Osteocyte (in vitro differentiated cells): ENCODE measurements around the gene ANGPT4. TPM values are rescaled to one million over a fixed set of nuclear protein-coding genes. Genes with fewer than 3 reads are reported as not detected.

Experiments
- DNase-seq: peaks from one replicate; pipeline ENCODE4 v3.0.0; 2021; ENCODE audit warnings: mixed read lengths; ENCODE audit not compliant: unreplicated experiment; ENCODE audit errors: extremely low spot score
- H3K27ac Mint-ChIP-seq: one replicate; pipeline ENCODE4 v1.8.0; 2021; ENCODE audit warnings: mild to moderate bottlenecking, mixed read lengths; ENCODE audit not compliant: unreplicated experiment
- H3K27me3 Mint-ChIP-seq: one replicate; pipeline ENCODE4 v1.8.0; 2021; ENCODE audit warnings: mixed read lengths; ENCODE audit not compliant: unreplicated experiment
- H3K36me3 Mint-ChIP-seq: one replicate; pipeline ENCODE4 v1.8.0; 2021; ENCODE audit warnings: mixed read lengths; ENCODE audit not compliant: unreplicated experiment
- H3K4me1 Mint-ChIP-seq: one replicate; pipeline ENCODE4 v1.8.0; 2021; ENCODE audit warnings: mixed read lengths; ENCODE audit not compliant: unreplicated experiment
- H3K4me3 Mint-ChIP-seq: one replicate; pipeline ENCODE4 v1.8.0; 2021; ENCODE audit warnings: mild to moderate bottlenecking, moderate library complexity, mixed read lengths; ENCODE audit not compliant: unreplicated experiment
- H3K9me3 Mint-ChIP-seq: one replicate; pipeline ENCODE4 v1.8.0; 2021; ENCODE audit warnings: mixed read lengths; ENCODE audit not compliant: unreplicated experiment
- CTCF ChIP-seq: fragments of 200-600 bp; sonication (generic); IDR thresholded peaks from 2 replicates; pipeline ENCODE4 v1.5.0; 2021; ENCODE audit warnings: antibody characterized with exemption, mild to moderate bottlenecking, moderate library complexity
- total RNA-seq: library from RNA; stranded (reverse); gene quantifications from 2 replicates; pipeline ENCODE4 v1.2.1, GENCODE V29; 2021

The ANGPT4 gene
- total RNA-seq, 1 donor from 2014 or later: not detected

- Mint-ChIP-seq H3K4me3 (no peak overlapping the region), H3K4me1 (no peaks in the 10 kb centered on the region), H3K9me3 (peaks cover 1% of the 10 kb centered on the region), H3K27ac (no peak overlapping the region), H3K36me3 (no peaks in the 10 kb centered on the region), H3K27me3 (no peaks in the 10 kb centered on the region)
- TF ChIP-seq CTCF: no peak
- no peak for DNase-seq
These were observed 24.8 kb upstream of the ANGPT4 start for GRCh38 chr20:940926-941325.

GRCh38 chr20:939606-940005 lies 23.5 kb upstream of the ANGPT4 start:
- Mint-ChIP-seq H3K27me3 (no peaks in the 10 kb centered on the region), H3K27ac (no peak overlapping the region), H3K4me1 (no peaks in the 10 kb centered on the region), H3K36me3 (no peaks in the 10 kb centered on the region), H3K4me3 (no peak overlapping the region), H3K9me3 (peaks cover 4% of the 10 kb centered on the region)
- no peak for DNase-seq
- TF ChIP-seq CTCF: no peak

GRCh38 chr20:934186-934840 lies 18.2 kb upstream of the ANGPT4 start:
- no peak for DNase-seq
- Mint-ChIP-seq H3K27me3 (no peaks in the 10 kb centered on the region), H3K4me3 (no peak overlapping the region), H3K36me3 (no peaks in the 10 kb centered on the region), H3K9me3 (peaks cover 19% of the 10 kb centered on the region), H3K4me1 (no peaks in the 10 kb centered on the region), H3K27ac (no peak overlapping the region)
- TF ChIP-seq CTCF: no peak

GRCh38 chr20:933029-933428 lies 16.9 kb upstream of the ANGPT4 start:
- H3K36me3 Mint-ChIP-seq: no peaks in the 10 kb centered on the region
- no peaks in the 10 kb centered on the region for H3K4me1 Mint-ChIP-seq

GRCh38 chr20:931401-931800 lies 15.3 kb upstream of the ANGPT4 start:
- Mint-ChIP-seq H3K4me1 (no peaks in the 10 kb centered on the region), H3K27ac (no peak overlapping the region), H3K9me3 (peaks cover 23% of the 10 kb centered on the region), H3K4me3 (no peak overlapping the region), H3K36me3 (no peaks in the 10 kb centered on the region), H3K27me3 (no peaks in the 10 kb centered on the region)
- no peak for DNase-seq
- TF ChIP-seq CTCF: no peak

More at GRCh38 chr20:933029-933428, 16.9 kb upstream of the ANGPT4 start:
- DNase-seq: no peak
- Mint-ChIP-seq H3K27ac (no peak overlapping the region), H3K27me3 (no peaks in the 10 kb centered on the region), H3K9me3 (peaks cover 19% of the 10 kb centered on the region), H3K4me3 (no peak overlapping the region)
- TF ChIP-seq CTCF: no peak
